ENCODE data around the gene BLOC1S4.
"Not testable (repeated sequence)": the region's sequence is repeated elsewhere in the genome, so short reads cannot be mapped to it uniquely, and the experiment has no call there.

The BLOC1S4 gene

GRCh38 chr4:6716018-6716911 is at the start of gene BLOC1S4:
Gene BLOC1S4 (plus strand): TSS chr4:6716174. CDS start chr4:6716210, 36 bp downstream.
- DNase-seq: peak; percentile 91

GRCh38 chr4:6668391-6668790 is 47.6 kb upstream of the BLOC1S4 start:
- DNase-seq: no peak

- DNase-seq: no peak
Measured at GRCh38 chr4:6671648-6672047, 44.3 kb upstream of the BLOC1S4 start.

GRCh38 chr4:6672131-6672530 is 43.8 kb upstream of the BLOC1S4 start:
- DNase-seq: no peak

GRCh38 chr4:6672541-6673190 is 43.3 kb upstream of the BLOC1S4 start:
- DNase-seq: not testable (repeated sequence)

GRCh38 chr4:6673191-6673659 is 42.7 kb upstream of the BLOC1S4 start:
- peak; percentile 79 for DNase-seq

- peak; percentile 97 for DNase-seq
Measured at GRCh38 chr4:6673660-6674499, 42.1 kb upstream of the BLOC1S4 start.

- peak; percentile 72 for DNase-seq
Measured at GRCh38 chr4:6674500-6675149, 41.3 kb upstream of the BLOC1S4 start.

- no peak for DNase-seq
Measured at GRCh38 chr4:6676722-6677558, 39.0 kb upstream of the BLOC1S4 start.

- no peak for DNase-seq
Measured at GRCh38 chr4:6680372-6681034, 35.5 kb upstream of the BLOC1S4 start.

- no peak for DNase-seq
Measured at GRCh38 chr4:6681191-6681590, 34.8 kb upstream of the BLOC1S4 start.

GRCh38 chr4:6682862-6683590 is 32.9 kb upstream of the BLOC1S4 start:
- DNase-seq: no peak

GRCh38 chr4:6684656-6685055 is 31.3 kb upstream of the BLOC1S4 start:
- DNase-seq: no peak

GRCh38 chr4:6686104-6686787 is 29.7 kb upstream of the BLOC1S4 start:
- no peak for DNase-seq

GRCh38 chr4:6687947-6688878 is 27.8 kb upstream of the BLOC1S4 start:
- DNase-seq: no peak

GRCh38 chr4:6688879-6689505 is 27.0 kb upstream of the BLOC1S4 start:
- peak; percentile 63 for DNase-seq

GRCh38 chr4:6689506-6689960 is 26.4 kb upstream of the BLOC1S4 start:
- no peak for DNase-seq

GRCh38 chr4:6692379-6692778 is 23.6 kb upstream of the BLOC1S4 start:
- DNase-seq: no peak
